ENCODE results near the gene ATP9A.

ATP9A gene

DNA sequence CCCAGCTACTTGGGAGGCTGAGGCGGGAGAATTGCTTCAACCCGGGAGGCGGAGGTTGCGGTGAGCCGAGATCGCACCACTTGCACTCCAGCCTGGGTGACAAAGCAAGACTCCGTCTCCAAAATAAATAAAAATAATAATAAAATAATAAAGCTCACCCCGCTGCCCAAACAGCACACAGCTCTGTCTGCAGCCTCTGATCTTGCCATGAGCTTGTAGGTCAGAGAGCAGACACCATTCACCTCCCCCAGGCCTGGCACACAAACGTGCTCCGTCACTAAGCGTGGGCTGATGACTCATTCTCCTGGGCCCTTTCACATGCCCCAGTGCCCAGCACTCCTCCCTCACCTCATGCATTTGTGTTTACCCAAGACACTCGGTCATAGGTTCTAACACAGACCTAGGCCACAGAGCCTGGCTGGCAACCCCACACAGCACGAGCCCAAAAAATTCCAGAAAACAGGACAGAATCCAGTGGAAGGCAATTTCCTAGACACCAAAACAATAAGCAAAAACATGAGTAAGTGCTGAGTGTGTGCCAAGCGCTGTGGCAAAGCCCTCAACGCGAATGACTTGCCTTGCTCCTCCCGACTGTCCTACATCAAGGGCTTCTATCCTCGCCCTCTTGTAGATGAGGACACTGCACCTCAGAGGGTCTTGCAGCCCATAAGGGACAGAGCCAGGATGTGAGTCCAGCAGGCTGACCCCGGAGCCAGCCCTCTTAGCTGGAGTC, 18.0 kb downstream of the ATP9A start:
- no peak overlapping the region for H3K9ac ChIP-seq
- H2AFZ ChIP-seq: no peak overlapping the region

DNA sequence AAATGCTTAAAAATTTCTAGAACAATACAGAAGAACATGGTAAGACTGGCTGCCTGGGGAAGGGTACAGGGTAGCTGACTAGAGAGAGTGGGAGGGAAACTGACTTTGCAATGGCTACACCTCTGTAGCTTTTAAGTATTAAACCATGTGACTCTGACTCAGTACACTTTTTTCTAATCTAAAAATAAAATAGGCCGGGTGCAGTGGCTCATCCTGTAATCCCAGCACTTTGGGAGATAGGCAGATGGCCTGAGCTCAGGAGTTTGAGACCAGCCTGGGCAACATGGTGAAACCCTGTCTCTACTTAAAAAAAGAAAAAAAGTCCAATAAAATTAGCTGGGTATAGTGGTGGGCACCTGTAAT, 18.5 kb downstream of the ATP9A start:
- no peak overlapping the region for H3K4me2 ChIP-seq (ENCODE audit: low read length)

More for the DNA sequence above, 18.0 kb downstream of the ATP9A start:
- H3K27ac ChIP-seq: no peak overlapping the region
- no peak overlapping the region for H3K4me3 ChIP-seq (ENCODE audit: low read depth, low read length)
- no peaks in the 10 kb centered on the region for H3K27me3 ChIP-seq (ENCODE audit: control insufficient read depth, insufficient read depth, low read length)
- no peak overlapping the region for H3K4me2 ChIP-seq (ENCODE audit: low read length)
- peaks cover 4% of the 10 kb centered on the region for H3K4me1 ChIP-seq
- peaks cover 49% of the 10 kb centered on the region for H3K79me2 ChIP-seq
- no peaks in the 10 kb centered on the region for H3K9me3 ChIP-seq (ENCODE audit: control insufficient read depth, low read length)
- TF ChIP-seq, protein P1, sequence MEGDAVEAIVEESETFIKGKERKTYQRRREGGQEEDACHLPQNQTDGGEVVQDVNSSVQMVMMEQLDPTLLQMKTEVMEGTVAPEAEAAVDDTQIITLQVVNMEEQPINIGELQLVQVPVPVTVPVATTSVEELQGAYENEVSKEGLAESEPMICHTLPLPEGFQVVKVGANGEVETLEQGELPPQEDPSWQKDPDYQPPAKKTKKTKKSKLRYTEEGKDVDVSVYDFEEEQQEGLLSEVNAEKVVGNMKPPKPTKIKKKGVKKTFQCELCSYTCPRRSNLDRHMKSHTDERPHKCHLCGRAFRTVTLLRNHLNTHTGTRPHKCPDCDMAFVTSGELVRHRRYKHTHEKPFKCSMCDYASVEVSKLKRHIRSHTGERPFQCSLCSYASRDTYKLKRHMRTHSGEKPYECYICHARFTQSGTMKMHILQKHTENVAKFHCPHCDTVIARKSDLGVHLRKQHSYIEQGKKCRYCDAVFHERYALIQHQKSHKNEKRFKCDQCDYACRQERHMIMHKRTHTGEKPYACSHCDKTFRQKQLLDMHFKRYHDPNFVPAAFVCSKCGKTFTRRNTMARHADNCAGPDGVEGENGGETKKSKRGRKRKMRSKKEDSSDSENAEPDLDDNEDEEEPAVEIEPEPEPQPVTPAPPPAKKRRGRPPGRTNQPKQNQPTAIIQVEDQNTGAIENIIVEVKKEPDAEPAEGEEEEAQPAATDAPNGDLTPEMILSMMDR (IDR thresholded peaks at IDR 0.05): no peak
- no peaks in the 10 kb centered on the region for H3K36me3 ChIP-seq (ENCODE audit: control insufficient read depth, insufficient read depth, low read length)

DNA sequence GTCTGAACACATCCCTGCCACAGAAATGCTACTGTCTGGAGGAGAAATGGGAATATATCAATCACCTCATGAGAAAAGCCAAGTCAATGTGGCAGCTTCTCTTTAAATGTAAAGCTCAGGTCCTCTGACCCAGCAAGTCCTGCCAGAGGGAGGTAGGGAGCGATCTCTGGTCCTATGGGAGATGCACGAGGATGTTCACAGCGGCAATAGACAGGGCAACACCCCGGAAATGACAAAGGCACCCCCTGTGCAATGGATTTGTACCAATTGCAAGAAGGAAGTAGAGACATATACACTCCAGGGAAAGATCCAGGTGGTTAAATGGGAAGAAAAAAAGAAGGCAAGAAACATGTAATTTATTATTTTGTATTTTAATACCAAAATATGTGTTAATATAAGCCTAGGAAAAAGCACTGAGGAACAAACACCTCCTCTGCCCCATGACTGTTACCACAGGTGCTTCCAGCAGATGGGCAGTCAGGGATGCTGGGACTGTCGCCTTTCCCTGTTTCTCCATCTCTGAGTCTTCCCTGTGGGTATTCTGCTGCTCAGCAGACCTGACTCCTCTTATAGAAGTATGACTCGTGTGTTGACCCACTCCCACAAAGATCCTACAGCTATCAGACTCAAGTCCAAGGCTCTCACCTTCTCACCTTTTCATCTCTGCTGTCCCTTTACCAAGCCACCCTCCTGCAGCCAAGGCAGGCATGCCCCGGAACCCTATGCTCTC, 20.8 kb downstream of the ATP9A start:
- H3K36me3 ChIP-seq (ENCODE audit: control insufficient read depth, insufficient read depth, low read length): no peaks in the 10 kb centered on the region
- no peak overlapping the region for H3K9ac ChIP-seq
- H3K27me3 ChIP-seq (ENCODE audit: control insufficient read depth, insufficient read depth, low read length): no peaks in the 10 kb centered on the region
- no peaks in the 10 kb centered on the region for H3K9me3 ChIP-seq (ENCODE audit: control insufficient read depth, low read length)
- H3K27ac ChIP-seq: no peak overlapping the region
- no peak overlapping the region for H3K4me3 ChIP-seq (ENCODE audit: low read depth, low read length)
- no peak overlapping the region for H3K4me2 ChIP-seq (ENCODE audit: low read length)
- peaks cover 52% of the 10 kb centered on the region for H3K79me2 ChIP-seq
- TF ChIP-seq, protein P1 (IDR thresholded peaks at IDR 0.05): no peak
- peaks cover 4% of the 10 kb centered on the region for H3K4me1 ChIP-seq
- H2AFZ ChIP-seq: no peak overlapping the region

More for the DNA sequence above, 18.5 kb downstream of the ATP9A start:
- no peaks in the 10 kb centered on the region for H3K9me3 ChIP-seq (ENCODE audit: control insufficient read depth, low read length)
- H3K27me3 ChIP-seq (ENCODE audit: control insufficient read depth, insufficient read depth, low read length): no peaks in the 10 kb centered on the region
- peaks cover 50% of the 10 kb centered on the region for H3K79me2 ChIP-seq
- no peak overlapping the region for H3K4me3 ChIP-seq (ENCODE audit: low read depth, low read length)
- no peaks in the 10 kb centered on the region for H3K36me3 ChIP-seq (ENCODE audit: control insufficient read depth, insufficient read depth, low read length)
- H2AFZ ChIP-seq: no peak overlapping the region
- TF ChIP-seq, protein P1 (IDR thresholded peaks at IDR 0.05): no peak
- no peak overlapping the region for H3K27ac ChIP-seq
- H3K4me1 ChIP-seq: peaks cover 4% of the 10 kb centered on the region
- H3K9ac ChIP-seq: no peak overlapping the region

DNA sequence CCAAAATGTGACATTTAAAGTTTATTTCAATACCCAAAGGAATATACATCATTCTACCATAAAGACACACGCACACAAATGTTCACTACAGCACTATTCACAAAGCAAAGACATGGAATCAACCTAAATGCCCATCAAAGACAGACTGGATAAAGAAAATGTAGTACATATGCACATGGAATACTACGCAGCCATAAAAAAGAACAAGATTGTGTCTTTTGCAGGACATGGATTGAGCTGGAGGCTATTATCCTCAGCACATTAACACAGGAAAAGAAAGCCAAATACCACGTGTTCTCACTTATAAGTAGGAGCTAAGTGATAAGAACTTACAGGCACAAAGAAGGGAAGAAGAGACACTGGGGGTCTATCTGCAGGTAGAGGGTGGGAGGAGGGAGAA, 22.4 kb downstream of the ATP9A start:
- H3K9ac ChIP-seq: no peak overlapping the region
- H3K4me2 ChIP-seq (ENCODE audit: low read length): no peak overlapping the region
- peaks cover 58% of the 10 kb centered on the region for H3K79me2 ChIP-seq
- H3K4me1 ChIP-seq: peaks cover 4% of the 10 kb centered on the region
- H3K9me3 ChIP-seq (ENCODE audit: control insufficient read depth, low read length): no peaks in the 10 kb centered on the region
- TF ChIP-seq, protein P1 (IDR thresholded peaks at IDR 0.05): no peak
- no peaks in the 10 kb centered on the region for H3K36me3 ChIP-seq (ENCODE audit: control insufficient read depth, insufficient read depth, low read length)
- H3K27me3 ChIP-seq (ENCODE audit: control insufficient read depth, insufficient read depth, low read length): no peaks in the 10 kb centered on the region
- no peak overlapping the region for H3K4me3 ChIP-seq (ENCODE audit: low read depth, low read length)
- no peak overlapping the region for H3K27ac ChIP-seq
- no peak overlapping the region for H2AFZ ChIP-seq

Data from parathyroid adenoma (tissue), 2 donors.